Keratinocyte (primary cell): Measurements from ENCODE around the gene EDC4. TPM values are rescaled to one million over a fixed set of nuclear protein-coding genes. Genes with fewer than 3 reads are reported as not detected.

ENCODE experiments used
- DNase-seq: peaks from one replicate; pipeline ENCODE4 v3.0.0-alpha.2; 2011; ENCODE audit warnings: low read depth, missing footprints, low spot score
- FAIRE-seq: peaks from 2 replicates; lab custom pipeline; 2011; peaks lifted over from hg19 to GRCh38; lab: Jason Lieb, UNC
- H2AFZ ChIP-seq: 2 replicates; pipeline ENCODE4 v1.6.0; 2012; ENCODE audit warnings: low read length, control low read depth, inconsistent platforms; ENCODE audit not compliant: control insufficient read depth
- H3K27ac ChIP-seq: 2 replicates; pipeline ENCODE4 v1.5.1; 2011; ENCODE audit warnings: low read length; ENCODE audit not compliant: control insufficient read depth, insufficient read depth
- H3K27me3 ChIP-seq: 3 replicates; pipeline ENCODE4 v1.6.0; 2011; ENCODE audit warnings: low read length; ENCODE audit not compliant: control insufficient read depth, insufficient read depth; ENCODE audit errors: extremely low read depth
- H3K36me3 ChIP-seq, 2 experiments: 2 replicates in 1 of 2; 3 replicates in 1 of 2; pipeline ENCODE4 v1.5.1; 2011; ENCODE audit warnings: low read length in 2 of 2, mild to moderate bottlenecking in 1 of 2; ENCODE audit not compliant: control insufficient read depth in 2 of 2, insufficient read depth in 2 of 2; ENCODE audit errors: extremely low read depth in 1 of 2
- H3K4me1 ChIP-seq: 3 replicates; pipeline ENCODE4 v1.5.1; 2011; ENCODE audit warnings: low read length; ENCODE audit not compliant: control insufficient read depth, insufficient read depth; ENCODE audit errors: extremely low read depth
- H3K4me2 ChIP-seq: 3 replicates; pipeline ENCODE4 v1.6.0; 2011; ENCODE audit warnings: low read depth, low read length; ENCODE audit not compliant: control insufficient read depth, insufficient read depth; ENCODE audit errors: extremely low read depth
- H3K4me3 ChIP-seq, 3 experiments: fragments of 200-600 bp in 1 of 3; sonication (generic) in 1 of 3; 2 replicates in 2 of 3; 3 replicates in 1 of 3; pipeline ENCODE4 v1.5.1; 2011 to 2016; ENCODE audit warnings: low read length in 3 of 3, mild to moderate bottlenecking in 3 of 3, control low read depth in 2 of 3, inconsistent platforms in 1 of 3, low read depth in 1 of 3, mixed read lengths in 1 of 3, mixed run types in 1 of 3, moderate library complexity in 1 of 3; ENCODE audit not compliant: control insufficient read depth in 2 of 3, insufficient read depth in 2 of 3; ENCODE audit errors: extremely low read depth in 1 of 3
- H3K79me2 ChIP-seq: 2 replicates; pipeline ENCODE4 v1.6.0; 2012; ENCODE audit warnings: low read length; ENCODE audit not compliant: control insufficient read depth, insufficient read depth
- H3K9ac ChIP-seq: 3 replicates; pipeline ENCODE4 v1.6.0; 2011; ENCODE audit warnings: low read length; ENCODE audit not compliant: control insufficient read depth, insufficient read depth; ENCODE audit errors: extremely low read depth
- H3K9me1 ChIP-seq: 3 replicates; pipeline ENCODE4 v1.6.0; 2011; ENCODE audit warnings: low read length; ENCODE audit not compliant: control insufficient read depth, insufficient read depth; ENCODE audit errors: extremely low read depth
- H3K9me3 ChIP-seq: 2 replicates; pipeline ENCODE4 v1.5.1; 2012; ENCODE audit warnings: low read depth, low read length; ENCODE audit not compliant: control insufficient read depth
- H4K20me1 ChIP-seq: 3 replicates; pipeline ENCODE4 v1.6.0; 2011; ENCODE audit warnings: low read length; ENCODE audit not compliant: control insufficient read depth, insufficient read depth; ENCODE audit errors: extremely low read depth
- CTCF ChIP-seq, 3 experiments: IDR thresholded peaks in 1 of 3; conservative IDR thresholded peaks in 1 of 3; optimal IDR thresholded peaks in 1 of 3; 2 replicates in 2 of 3; 3 replicates in 1 of 3; pipeline versions ENCODE3 to v1.5.1; 2011; ENCODE audit warnings: low read length in 3 of 3, mild to moderate bottlenecking in 3 of 3, moderate library complexity in 2 of 3, control low read depth in 1 of 3, inconsistent platforms in 1 of 3; ENCODE audit not compliant: insufficient read depth in 2 of 3; ENCODE audit errors: extremely low read depth in 1 of 3
- EZH2 ChIP-seq: IDR thresholded peaks from one replicate; pipeline ENCODE4 v1.6.1; 2012; ENCODE audit warnings: inconsistent platforms, mild to moderate bottlenecking, low read length, moderate library complexity
- dilution Hi-C: fragments of 300-500 bp; cut with MboI; formaldehyde crosslinking; loops from one replicate; pipeline ENCODE4 v1.7.0; 2020; ENCODE audit warnings: low sequenced_read_pairs; ENCODE audit not compliant: extremely low pct_ligation_motif_present
- polyA plus RNA-seq, 5 experiments: library from polyadenylated mRNA; depleted of rRNA in 3 of 5; stranded (reverse) in 3 of 5; stranded (forward) in 1 of 5; unstranded in 1 of 5; fragments of >200 nt; gene quantifications; 1 replicate in 1 of 5; 2 replicates in 3 of 5; 3 replicates in 1 of 5; pipeline versions ENCODE4 v1.2.1 to v1.2.3, GENCODE V29; 2011 to 2012; ENCODE audit warnings: missing spikeins in 2 of 5, low read depth in 1 of 5, low replicate concordance in 1 of 5

The EDC4 gene
- polyA plus RNA-seq, 1 donor (not counting 4 experiments of a cell fraction or from before 2014, with no cell fraction given), result 16.7 TPM

GRCh38 chr16:67871256-67871655 lies 1.6 kb upstream of the EDC4 start:
- H3K4me1 ChIP-seq, result peaks cover 29% of the 10 kb centered on the region
- peaks cover 4% of the 10 kb centered on the region for H4K20me1 ChIP-seq
- H3K36me3 ChIP-seq, result peaks cover 29 to 43% of the 10 kb centered on the region in 2 experiments
- H2AFZ ChIP-seq, result no peak overlapping the region
- no peaks in the 10 kb centered on the region for H3K9me1 ChIP-seq
- FAIRE-seq, result no peak
- no peak for DNase-seq
- peaks cover 28% of the 10 kb centered on the region for H3K79me2 ChIP-seq
- H3K27me3 ChIP-seq, result no peaks in the 10 kb centered on the region
- H3K4me2 ChIP-seq, result no peak overlapping the region
- no peaks in the 10 kb centered on the region for H3K9me3 ChIP-seq
- H3K27ac ChIP-seq, result no peak overlapping the region
- dilution Hi-C loops, result no loop called here
- TF ChIP-seq EZH2 (no peak), CTCF (optimal IDR thresholded peaks at IDR 0.05 in 1 of 3, IDR thresholded peaks at IDR 0.05 in 1 of 3, conservative IDR thresholded peaks at IDR 0.05 in 1 of 3; ENCODE audit: extremely low read depth in 1 of 3, insufficient read depth in 2 of 3, low read length in 3 of 3) (no peak)
- H3K4me3 ChIP-seq, result no peak overlapping the region
- H3K9ac ChIP-seq, result no peak overlapping the region

DNA sequence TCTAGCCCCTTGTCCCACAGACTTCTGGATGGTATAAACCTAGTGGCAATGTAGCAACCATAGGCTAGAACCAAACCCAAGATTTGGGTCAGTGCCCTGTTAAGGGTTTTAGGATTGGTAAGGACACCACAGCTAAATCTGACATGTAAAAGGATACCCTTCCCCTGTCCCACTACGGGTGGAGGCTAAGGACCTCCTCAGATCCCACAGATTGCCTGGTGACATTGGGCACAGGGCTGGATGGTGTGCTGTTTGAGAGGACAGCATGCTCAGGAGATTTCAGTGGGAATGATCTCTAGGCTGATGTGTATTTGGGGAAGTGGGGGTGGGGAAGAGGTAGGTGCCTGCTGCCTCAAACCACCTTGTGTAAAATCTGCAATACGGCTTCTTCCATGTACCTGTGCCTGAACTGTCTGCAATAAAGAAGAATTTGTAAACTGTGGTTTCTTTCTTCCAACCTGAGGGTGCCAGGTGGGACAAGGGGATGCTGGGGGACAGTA lies 671 bp upstream of the EDC4 start:
- FAIRE-seq (no peak), DNase-seq (no peak)
- Histone ChIP-seq H3K4me3 (peak overlapping the region in 1 of 3 experiments; percentile 97), H3K27me3 (no peaks in the 10 kb centered on the region), H3K9ac (peak overlapping the region; percentile 93), H3K9me1 (no peaks in the 10 kb centered on the region), H2AFZ (no peak overlapping the region), H3K27ac (peak overlapping the region; percentile 65), H4K20me1 (peaks cover 4% of the 10 kb centered on the region), H3K4me1 (peaks cover 29% of the 10 kb centered on the region), H3K36me3 (peaks cover 34 to 47% of the 10 kb centered on the region in 2 experiments), H3K79me2 (peaks cover 28% of the 10 kb centered on the region), H3K9me3 (no peaks in the 10 kb centered on the region), H3K4me2 (peak overlapping the region; percentile 84)
- TF ChIP-seq EZH2, result no peak
- TF ChIP-seq CTCF (optimal IDR thresholded peaks at IDR 0.05 in 1 of 3, IDR thresholded peaks at IDR 0.05 in 1 of 3, conservative IDR thresholded peaks at IDR 0.05 in 1 of 3; ENCODE audit: extremely low read depth in 1 of 3, insufficient read depth in 2 of 3, low read length in 3 of 3), result no peak
- dilution Hi-C loops, result no loop called here
